ENCODE measurements around the gene SBNO2.

Gene SBNO2

DNA sequence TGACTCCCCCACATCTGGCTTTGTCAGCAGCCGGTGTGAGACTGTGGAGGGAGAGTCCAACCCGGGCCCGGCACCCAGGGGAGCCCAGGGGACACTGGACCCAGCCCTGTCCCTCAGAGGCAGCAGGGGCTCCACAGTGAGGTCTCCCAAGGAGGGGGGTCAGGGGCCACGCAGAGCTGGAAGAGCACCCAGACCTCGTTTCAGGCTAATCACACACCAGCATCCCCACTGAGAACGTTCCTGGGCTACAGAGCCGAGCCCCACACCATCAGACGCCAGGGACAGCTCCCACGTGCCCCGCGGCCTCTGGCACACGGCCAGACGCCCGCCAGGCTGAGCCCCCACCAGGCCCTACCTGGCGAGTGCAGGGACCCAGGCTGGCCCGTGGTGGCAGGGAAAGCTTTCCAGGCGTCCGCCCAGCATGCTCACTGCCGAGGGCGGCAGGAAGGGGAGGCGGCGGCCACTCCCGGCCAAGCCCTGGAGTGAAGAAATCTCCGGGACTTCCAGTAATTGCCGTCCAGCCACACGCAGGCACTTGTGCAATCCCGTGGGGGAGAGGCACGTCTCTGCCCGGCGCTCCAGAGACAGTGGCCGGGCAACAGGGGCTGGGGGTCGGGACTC, 19.2 kb downstream of the SBNO2 start:
- H3K4me3 Mint-ChIP-seq = no peak overlapping the region
- peaks cover 23% of the 10 kb centered on the region for H3K36me3 Mint-ChIP-seq (ENCODE audit: low read depth)
- no peak for DNase-seq
- no peaks in the 10 kb centered on the region for H3K27me3 Mint-ChIP-seq
- no peak overlapping the region for H3K27ac Mint-ChIP-seq
- no peaks in the 10 kb centered on the region for H3K9me3 Mint-ChIP-seq
- no peaks in the 10 kb centered on the region for H3K4me1 Mint-ChIP-seq (ENCODE audit: low read depth)

DNA sequence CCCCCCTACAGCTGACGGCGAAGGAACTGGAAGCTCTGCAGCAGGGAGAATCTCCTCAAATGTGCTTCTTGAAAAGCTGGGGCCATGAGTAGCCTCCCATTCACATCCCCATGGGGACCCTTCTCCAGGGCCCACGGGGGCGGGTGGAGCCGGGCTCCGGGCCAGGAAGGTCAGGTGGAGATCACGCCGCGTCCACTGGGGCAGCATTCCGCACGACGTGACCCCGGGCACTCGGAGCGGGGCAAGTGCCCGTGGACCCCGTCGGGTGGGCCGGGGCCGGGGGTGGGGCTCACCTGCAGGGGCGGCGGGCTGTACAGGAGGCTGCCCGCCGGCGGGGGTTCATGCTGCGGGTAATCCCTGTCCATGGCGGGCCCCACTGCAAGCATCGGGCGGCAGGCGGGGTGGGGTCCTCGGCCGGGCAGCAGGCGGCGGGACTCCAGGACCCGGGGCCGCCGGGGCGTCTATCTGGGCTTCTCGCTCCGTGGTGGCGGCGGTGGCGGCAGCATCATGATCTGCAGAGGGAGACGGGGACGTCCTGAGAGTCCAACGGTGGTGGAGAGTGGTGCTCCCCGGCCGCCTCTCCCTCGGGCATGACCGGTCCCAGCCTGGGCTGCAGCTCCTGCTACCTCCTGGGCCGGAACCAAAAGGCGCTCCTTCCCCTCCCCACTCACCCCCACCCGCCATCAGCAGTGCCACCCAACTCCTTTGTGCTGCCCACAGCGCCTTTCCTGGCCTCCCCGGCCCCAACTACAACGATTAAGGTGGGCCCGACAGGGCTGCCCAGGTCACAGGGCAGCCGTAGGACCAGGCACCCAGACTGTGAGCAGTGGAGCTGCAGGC, 20.0 kb downstream of the SBNO2 start:
- Mint-ChIP-seq H3K36me3 (ENCODE audit: low read depth) (peaks cover 28% of the 10 kb centered on the region), H3K9me3 (no peaks in the 10 kb centered on the region), H3K27ac (no peak overlapping the region), H3K4me3 (no peak overlapping the region), H3K4me1 (ENCODE audit: low read depth) (no peaks in the 10 kb centered on the region), H3K27me3 (no peaks in the 10 kb centered on the region)
- no peak for DNase-seq

GRCh38 chr19:1151917-1152587, 22.0 kb downstream of the SBNO2 start:
- Mint-ChIP-seq H3K9me3 (no peaks in the 10 kb centered on the region), H3K36me3 (ENCODE audit: low read depth) (peaks cover 28% of the 10 kb centered on the region), H3K4me1 (ENCODE audit: low read depth) (no peaks in the 10 kb centered on the region), H3K27ac (no peak overlapping the region), H3K27me3 (no peaks in the 10 kb centered on the region), H3K4me3 (no peak overlapping the region)
- no peak for DNase-seq

GRCh38 chr19:1151037-1151724, 22.9 kb downstream of the SBNO2 start:
- Mint-ChIP-seq H3K27me3 (no peaks in the 10 kb centered on the region), H3K4me3 (no peak overlapping the region), H3K27ac (no peak overlapping the region), H3K4me1 (ENCODE audit: low read depth) (no peaks in the 10 kb centered on the region), H3K9me3 (no peaks in the 10 kb centered on the region), H3K36me3 (ENCODE audit: low read depth) (peaks cover 29% of the 10 kb centered on the region)
- no peak for DNase-seq

DNA sequence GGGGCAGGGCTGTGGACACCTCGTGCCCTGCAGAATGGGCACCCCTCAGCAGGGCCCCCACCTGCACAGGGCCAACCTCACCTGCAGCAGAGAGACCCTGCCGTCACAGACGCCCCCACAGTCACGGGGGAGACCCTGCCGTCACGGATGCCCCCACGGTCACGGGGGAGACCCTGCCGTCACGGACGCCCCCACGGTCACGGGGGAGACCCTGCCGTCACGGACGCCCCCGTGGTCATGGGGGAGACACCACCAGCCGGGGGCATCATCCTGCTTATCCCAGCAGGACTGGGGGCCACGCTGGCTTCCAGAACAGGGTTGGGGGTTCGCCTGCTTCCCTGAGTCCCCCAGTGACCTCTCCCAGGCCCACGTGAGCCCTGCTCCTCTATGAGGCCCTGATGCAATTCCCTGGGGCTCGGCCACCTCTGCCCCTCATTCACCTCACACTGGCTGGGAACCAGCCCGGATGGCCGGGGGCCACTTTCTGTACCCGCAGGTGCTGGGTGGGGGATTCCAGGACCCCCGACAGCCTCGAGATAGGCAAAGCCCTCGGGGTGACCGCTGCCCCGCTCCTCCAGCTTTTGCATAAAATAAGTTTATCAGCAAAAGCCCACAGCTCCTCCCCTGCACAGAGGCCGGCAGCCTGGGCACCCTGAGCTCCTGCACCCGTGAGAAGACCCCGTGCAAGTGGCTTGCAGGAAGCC, 23.6 kb downstream of the SBNO2 start:
- H3K4me3 Mint-ChIP-seq = no peak overlapping the region
- no peak for DNase-seq
- no peaks in the 10 kb centered on the region for H3K9me3 Mint-ChIP-seq
- H3K27ac Mint-ChIP-seq = no peak overlapping the region
- peaks cover 32% of the 10 kb centered on the region for H3K36me3 Mint-ChIP-seq (ENCODE audit: low read depth)
- H3K4me1 Mint-ChIP-seq (ENCODE audit: low read depth) = no peaks in the 10 kb centered on the region
- H3K27me3 Mint-ChIP-seq = no peaks in the 10 kb centered on the region

GRCh38 chr19:1149259-1150045, 24.6 kb downstream of the SBNO2 start:
- H3K36me3 Mint-ChIP-seq (ENCODE audit: low read depth) = peaks cover 36% of the 10 kb centered on the region
- no peaks in the 10 kb centered on the region for H3K9me3 Mint-ChIP-seq
- no peak overlapping the region for H3K27ac Mint-ChIP-seq
- no peaks in the 10 kb centered on the region for H3K27me3 Mint-ChIP-seq
- no peak overlapping the region for H3K4me3 Mint-ChIP-seq
- DNase-seq = no peak
- H3K4me1 Mint-ChIP-seq (ENCODE audit: low read depth) = peaks cover 1% of the 10 kb centered on the region

DNA sequence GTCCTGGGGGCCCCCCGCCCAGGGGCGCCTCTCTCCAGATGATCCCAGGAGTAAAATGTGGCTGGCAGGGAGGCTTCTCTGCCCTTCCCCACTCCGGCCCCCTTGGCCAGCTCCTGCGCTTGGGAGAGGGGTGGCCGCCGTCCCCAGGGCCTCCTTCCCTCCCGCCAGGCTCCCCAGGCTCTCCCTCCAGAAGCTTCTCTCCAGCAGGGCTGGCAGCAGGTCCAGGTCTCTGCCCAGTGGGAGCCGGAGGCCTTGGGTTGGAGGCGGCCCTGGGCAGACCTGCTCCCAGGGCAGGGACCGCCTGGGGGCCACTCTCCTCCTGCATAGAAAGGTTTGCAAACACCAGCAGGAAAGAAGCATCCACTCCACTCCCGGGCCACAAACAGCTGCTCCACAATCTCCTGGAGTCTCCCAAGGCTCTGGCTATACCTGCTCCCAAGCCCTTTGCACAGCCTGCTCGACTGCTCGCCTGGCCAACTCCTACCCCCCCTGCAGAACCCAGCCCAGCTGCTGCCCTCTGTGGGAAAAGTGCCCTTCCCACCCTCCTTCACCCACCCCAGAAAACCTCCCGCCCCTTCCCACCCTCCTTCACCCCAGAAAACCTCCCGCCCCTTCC, 26.0 kb downstream of the SBNO2 start:
- Mint-ChIP-seq H3K9me3 (no peaks in the 10 kb centered on the region), H3K27me3 (no peaks in the 10 kb centered on the region), H3K4me3 (no peak overlapping the region), H3K4me1 (ENCODE audit: low read depth) (peaks cover 2% of the 10 kb centered on the region), H3K27ac (no peak overlapping the region), H3K36me3 (ENCODE audit: low read depth) (peaks cover 43% of the 10 kb centered on the region)
- DNase-seq = no peak

GRCh38 chr19:1146858-1147780, 26.9 kb downstream of the SBNO2 start:
- H3K27me3 Mint-ChIP-seq = no peaks in the 10 kb centered on the region
- DNase-seq = no peak
- H3K4me3 Mint-ChIP-seq = no peak overlapping the region
- peaks cover 43% of the 10 kb centered on the region for H3K36me3 Mint-ChIP-seq (ENCODE audit: low read depth)
- H3K27ac Mint-ChIP-seq = no peak overlapping the region
- H3K4me1 Mint-ChIP-seq (ENCODE audit: low read depth) = peaks cover 2% of the 10 kb centered on the region
- peaks cover 1% of the 10 kb centered on the region for H3K9me3 Mint-ChIP-seq

DNA sequence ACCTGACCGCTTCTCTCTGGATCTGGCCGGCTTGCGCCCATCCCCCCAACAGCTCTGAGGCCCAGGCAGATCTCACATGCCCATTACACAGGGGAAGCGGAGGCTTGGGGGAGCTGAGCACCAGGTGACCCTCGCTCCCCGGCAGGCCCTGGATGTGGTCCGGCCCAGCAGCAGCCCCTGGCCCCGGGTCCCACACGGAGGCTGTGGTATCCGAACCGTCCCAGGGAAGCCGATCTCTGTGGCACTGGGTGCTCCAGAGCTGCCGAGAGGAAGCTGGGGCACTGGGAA, 27.7 kb downstream of the SBNO2 start:
- peaks cover 2% of the 10 kb centered on the region for H3K4me1 Mint-ChIP-seq (ENCODE audit: low read depth)
- DNase-seq = no peak
- H3K9me3 Mint-ChIP-seq = peaks cover 5% of the 10 kb centered on the region
- no peaks in the 10 kb centered on the region for H3K27me3 Mint-ChIP-seq
- H3K4me3 Mint-ChIP-seq = no peak overlapping the region
- no peak overlapping the region for H3K27ac Mint-ChIP-seq
- peaks cover 40% of the 10 kb centered on the region for H3K36me3 Mint-ChIP-seq (ENCODE audit: low read depth)

- Mint-ChIP-seq H3K4me1 (ENCODE audit: low read depth) (peaks cover 2% of the 10 kb centered on the region), H3K9me3 (peaks cover 5% of the 10 kb centered on the region), H3K36me3 (ENCODE audit: low read depth) (peaks cover 41% of the 10 kb centered on the region), H3K27me3 (no peaks in the 10 kb centered on the region), H3K27ac (no peak overlapping the region), H3K4me3 (no peak overlapping the region)
- DNase-seq = no peak
Measured at GRCh38 chr19:1145635-1146411, 28.2 kb downstream of the SBNO2 start.

- Mint-ChIP-seq H3K9me3 (peaks cover 5% of the 10 kb centered on the region), H3K36me3 (ENCODE audit: low read depth) (peaks cover 49% of the 10 kb centered on the region), H3K27ac (peak overlapping the region; percentile 60), H3K4me3 (no peak overlapping the region), H3K27me3 (no peaks in the 10 kb centered on the region), H3K4me1 (ENCODE audit: low read depth) (peaks cover 2% of the 10 kb centered on the region)
- DNase-seq = no peak
Measured at GRCh38 chr19:1144741-1145140, 29.3 kb downstream of the SBNO2 start.

DNA sequence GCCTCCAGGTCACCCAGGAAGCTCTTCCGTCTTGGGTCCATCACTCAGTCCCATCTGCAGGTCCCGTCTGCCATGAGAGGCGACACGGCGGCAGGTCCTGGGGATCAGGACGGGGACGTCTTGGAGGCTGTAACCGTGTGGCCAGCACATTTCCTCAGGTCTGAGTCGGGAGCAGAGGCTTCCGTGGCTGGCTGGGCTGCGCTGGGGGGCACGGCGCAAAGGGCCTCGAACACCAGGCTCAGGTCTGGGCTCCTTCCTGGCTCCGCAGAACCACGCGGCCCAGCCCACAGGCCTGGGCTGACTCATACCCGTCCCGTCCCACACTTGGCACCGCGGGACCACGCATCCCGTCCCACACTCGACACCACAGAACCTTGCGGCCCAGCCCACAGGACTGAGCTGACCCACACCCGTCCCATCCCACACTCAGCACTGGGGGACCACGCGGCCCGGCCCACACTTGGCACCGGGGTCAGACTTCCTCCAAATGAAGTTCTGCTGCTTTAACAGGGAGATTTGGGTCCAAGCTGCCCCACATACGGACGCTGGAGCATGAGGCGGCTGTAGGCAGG, 30.2 kb downstream of the SBNO2 start:
- H3K4me3 Mint-ChIP-seq = no peak overlapping the region
- peaks cover 4% of the 10 kb centered on the region for H3K4me1 Mint-ChIP-seq (ENCODE audit: low read depth)
- no peak for DNase-seq
- H3K27me3 Mint-ChIP-seq = no peaks in the 10 kb centered on the region
- peaks cover 50% of the 10 kb centered on the region for H3K36me3 Mint-ChIP-seq (ENCODE audit: low read depth)
- peaks cover 5% of the 10 kb centered on the region for H3K9me3 Mint-ChIP-seq
- no peak overlapping the region for H3K27ac Mint-ChIP-seq

All from activated T-cell treated with anti-CD3 and anti-CD28 coated beads, Interleukin-2, amount 50 U/mL, for 24 hours (primary cell).